Measurements from ENCODE around the gene ZNF518B. TPM values are rescaled to one million over a fixed set of nuclear protein-coding genes. Genes with fewer than 3 reads are reported as not detected.

ZNF518B gene
- total RNA-seq, 1 experiment from 2014 or later = 11.5 TPM

DNA sequence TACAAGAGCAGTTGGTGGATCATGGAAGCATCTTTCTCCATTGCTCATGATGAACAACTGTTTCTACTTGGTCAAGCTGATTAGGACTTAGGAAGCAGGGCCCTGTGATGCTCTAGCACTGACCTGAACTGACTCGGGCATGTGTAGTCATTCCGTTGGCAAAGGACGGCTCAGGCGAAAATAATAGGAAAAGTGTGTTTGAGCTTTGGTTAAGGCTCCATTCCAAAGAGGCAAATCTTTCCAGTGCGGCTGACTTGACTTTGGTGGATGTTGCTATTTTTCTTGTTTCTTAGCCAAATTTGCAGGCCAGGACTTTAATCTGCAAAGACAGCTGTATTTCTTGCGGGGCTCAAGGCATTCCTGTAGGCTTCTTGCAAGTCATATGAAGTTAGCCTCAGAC lies 39.5 kb downstream of the ZNF518B start:
- H3K23ac ChIP-seq (ENCODE audit: insufficient read length, low read depth, low read length) = no peak overlapping the region
- peaks cover 4 to 13% of the 10 kb centered on the region in 2 experiments for H3K9me3 Mint-ChIP-seq
- H3K4ac ChIP-seq (ENCODE audit: low read depth, low read length) = no peak overlapping the region
- no peak overlapping the region for H4K5ac ChIP-seq (ENCODE audit: insufficient read length, low read depth, low read length)
- H2BK120ac ChIP-seq (ENCODE audit: low read depth, low read length, poor library complexity, severe bottlenecking) = no peak overlapping the region
- H2BK12ac ChIP-seq (ENCODE audit: insufficient read length, low read depth, low read length) = no peak overlapping the region
- no peaks in the 10 kb centered on the region for H4K20me1 ChIP-seq (ENCODE audit: control insufficient read depth, insufficient read depth, insufficient read length)
- H2AK5ac ChIP-seq (ENCODE audit: insufficient read length, low read length) = no peak overlapping the region
- H3K9me3 ChIP-seq (ENCODE audit: control insufficient read depth, low read depth, low read length) = no peaks in the 10 kb centered on the region
- H3K14ac ChIP-seq (ENCODE audit: insufficient read depth, low read length) = no peak overlapping the region
- no peak overlapping the region for H2BK20ac ChIP-seq (ENCODE audit: low read depth, low read length, poor library complexity, severe bottlenecking)
- H3K27ac Mint-ChIP-seq = no peak overlapping the region
- H2BK5ac ChIP-seq (ENCODE audit: insufficient read length, low read length) = no peak overlapping the region
- no peak overlapping the region for H3K27ac ChIP-seq (ENCODE audit: insufficient read length, low read depth, low read length)
- H3K4me1 ChIP-seq (ENCODE audit: insufficient read depth, low read length) = no peaks in the 10 kb centered on the region
- no peak overlapping the region for H3K4me3 Mint-ChIP-seq
- H3T11ph ChIP-seq (ENCODE audit: low read length) = no peak overlapping the region
- H3K4me2 ChIP-seq (ENCODE audit: insufficient read depth, insufficient read length, low read length) = no peak overlapping the region
- H3K9ac ChIP-seq (ENCODE audit: extremely low read depth, insufficient read length, low read length) = no peak overlapping the region
- H3K4me1 Mint-ChIP-seq = no peaks in the 10 kb centered on the region
- no peak overlapping the region for H4K91ac ChIP-seq (ENCODE audit: insufficient read length, low read depth, low read length)
- H3K27me3 Mint-ChIP-seq (ENCODE audit: low read depth) = no peaks in the 10 kb centered on the region
- no peaks in the 10 kb centered on the region for H3K27me3 ChIP-seq (ENCODE audit: insufficient read depth, low read length)
- TF ChIP-seq, protein P1, sequence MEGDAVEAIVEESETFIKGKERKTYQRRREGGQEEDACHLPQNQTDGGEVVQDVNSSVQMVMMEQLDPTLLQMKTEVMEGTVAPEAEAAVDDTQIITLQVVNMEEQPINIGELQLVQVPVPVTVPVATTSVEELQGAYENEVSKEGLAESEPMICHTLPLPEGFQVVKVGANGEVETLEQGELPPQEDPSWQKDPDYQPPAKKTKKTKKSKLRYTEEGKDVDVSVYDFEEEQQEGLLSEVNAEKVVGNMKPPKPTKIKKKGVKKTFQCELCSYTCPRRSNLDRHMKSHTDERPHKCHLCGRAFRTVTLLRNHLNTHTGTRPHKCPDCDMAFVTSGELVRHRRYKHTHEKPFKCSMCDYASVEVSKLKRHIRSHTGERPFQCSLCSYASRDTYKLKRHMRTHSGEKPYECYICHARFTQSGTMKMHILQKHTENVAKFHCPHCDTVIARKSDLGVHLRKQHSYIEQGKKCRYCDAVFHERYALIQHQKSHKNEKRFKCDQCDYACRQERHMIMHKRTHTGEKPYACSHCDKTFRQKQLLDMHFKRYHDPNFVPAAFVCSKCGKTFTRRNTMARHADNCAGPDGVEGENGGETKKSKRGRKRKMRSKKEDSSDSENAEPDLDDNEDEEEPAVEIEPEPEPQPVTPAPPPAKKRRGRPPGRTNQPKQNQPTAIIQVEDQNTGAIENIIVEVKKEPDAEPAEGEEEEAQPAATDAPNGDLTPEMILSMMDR (conservative IDR thresholded peaks at IDR 0.05) = no peak
- H3K79me1 ChIP-seq (ENCODE audit: insufficient read depth, low read depth, low read length, poor library complexity, severe bottlenecking) = no peaks in the 10 kb centered on the region
- H2BK15ac ChIP-seq (ENCODE audit: low read depth, low read length) = no peak overlapping the region
- no peak overlapping the region for H2AFZ ChIP-seq (ENCODE audit: low read length)
- H4K8ac ChIP-seq (replicated peaks; ENCODE audit: insufficient read length, low read depth, low read length) = no peak overlapping the region
- no CpG with 5 or more reads among the region's 6 CpGs for WGBS (ENCODE audit: extremely low coverage, insufficient read length, low lambda C conversion rate)
- H3K79me2 ChIP-seq (ENCODE audit: insufficient read depth, low read length) = no peaks in the 10 kb centered on the region
- no peak overlapping the region for H3K56ac ChIP-seq (ENCODE audit: insufficient read length, low read depth, low read length)
- no peak for DNase-seq
- H3K18ac ChIP-seq (ENCODE audit: insufficient read length, low read depth, low read length) = no peak overlapping the region
- peaks cover 3 to 8% (median 7%) of the 10 kb centered on the region in 3 experiments; a peak in 5 of 7 replicates for H3K36me3 Mint-ChIP-seq (ENCODE audit: insufficient read depth in 1 of 3, low read depth in 3 of 3)
- H3K23me2 ChIP-seq (ENCODE audit: insufficient read length, low read depth, low read length, poor library complexity, severe bottlenecking) = no peaks in the 10 kb centered on the region

Data from H9 (cell line).